HL-60 (cell line): ENCODE data around the gene VASN.
"Not testable (repeated sequence)": the region's sequence is repeated elsewhere in the genome, so short reads cannot be mapped to it uniquely, and the experiment has no call there.

Experiments
- DNase-seq, 2 experiments: peaks; one replicate each; pipeline ENCODE4 v3.0.0-alpha.2; 2010 to 2020; ENCODE audit warnings: low read depth in 1 of 2, low spot score in 1 of 2
- H3K27ac ChIP-seq: fragments of 250-450 bp; sonication (Bioruptor Pico); replicated peaks from 2 replicates; pipeline ENCODE4 v1.5.1; 2020; ENCODE audit warnings: mild to moderate bottlenecking, moderate library complexity
- H3K27me3 ChIP-seq: fragments of 250-450 bp; sonication (Bioruptor Pico); 2 replicates; pipeline ENCODE4 v1.5.1; 2021; ENCODE audit warnings: mild to moderate bottlenecking, moderate library complexity; ENCODE audit not compliant: insufficient read depth, poor library complexity, severe bottlenecking
- H3K4me3 ChIP-seq: replicated peaks from 2 replicates; pipeline ENCODE4 v1.5.1; 2011; ENCODE audit warnings: mild to moderate bottlenecking, control low read depth, low read length; ENCODE audit not compliant: insufficient read depth
- CTCF ChIP-seq: IDR thresholded peaks from one replicate; pipeline ENCODE4 v1.5.1; 2011; ENCODE audit warnings: low read length, control low read depth, inconsistent platforms; ENCODE audit not compliant: insufficient read depth
- GABPA ChIP-seq: IDR thresholded peaks from 2 replicates; pipeline ENCODE4 v1.6.1; 2012; ENCODE audit warnings: low read depth
- POLR2AphosphoS5 ChIP-seq: IDR thresholded peaks from 2 replicates; pipeline ENCODE4 v1.6.1; 2012; ENCODE audit warnings: low read depth
- REST ChIP-seq: IDR thresholded peaks from 2 replicates; pipeline ENCODE4 v1.6.1; 2012; ENCODE audit warnings: low read depth; ENCODE audit not compliant: insufficient replicate concordance
- SPI1 ChIP-seq: IDR thresholded peaks from 2 replicates; pipeline ENCODE4 v1.6.1; 2012; ENCODE audit warnings: low read depth, mild to moderate bottlenecking, borderline replicate concordance

Gene VASN

DNA sequence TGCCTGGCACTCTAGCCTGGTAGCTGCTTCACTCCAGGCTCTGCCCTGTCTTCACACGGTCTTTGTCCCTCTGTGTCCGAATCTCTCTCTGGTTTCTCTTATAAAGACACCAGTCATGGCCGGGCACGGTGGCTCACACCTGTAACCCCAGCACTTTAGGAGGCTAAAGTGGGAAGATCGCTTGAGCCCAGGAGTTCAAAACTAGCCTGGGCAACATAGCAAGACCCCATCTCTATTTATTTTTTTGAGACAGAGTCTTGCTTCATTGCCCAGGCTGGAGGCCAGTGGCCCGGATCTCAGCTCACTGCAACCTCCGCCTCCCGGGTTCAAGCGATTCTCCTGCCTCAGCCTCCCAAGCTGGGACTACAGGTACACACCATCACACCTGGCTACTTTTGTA is 37.9 kb upstream of the VASN start:
- H3K4me3 ChIP-seq, DNase-seq, H3K27ac ChIP-seq, H3K27me3 ChIP-seq: not testable (repeated sequence)

- Histone ChIP-seq H3K4me3 (no peak overlapping the region), H3K27me3 (peaks cover 3% of the 10 kb centered on the region), H3K27ac (no peak overlapping the region)
- TF ChIP-seq SPI1: no peak
- no peak for TF ChIP-seq REST
- no peak for TF ChIP-seq POLR2AphosphoS5
- TF ChIP-seq GABPA: no peak
- TF ChIP-seq CTCF: no peak
- no peak for DNase-seq
Measured at GRCh38 chr16:4334724-4335495, 36.7 kb upstream of the VASN start.

DNA sequence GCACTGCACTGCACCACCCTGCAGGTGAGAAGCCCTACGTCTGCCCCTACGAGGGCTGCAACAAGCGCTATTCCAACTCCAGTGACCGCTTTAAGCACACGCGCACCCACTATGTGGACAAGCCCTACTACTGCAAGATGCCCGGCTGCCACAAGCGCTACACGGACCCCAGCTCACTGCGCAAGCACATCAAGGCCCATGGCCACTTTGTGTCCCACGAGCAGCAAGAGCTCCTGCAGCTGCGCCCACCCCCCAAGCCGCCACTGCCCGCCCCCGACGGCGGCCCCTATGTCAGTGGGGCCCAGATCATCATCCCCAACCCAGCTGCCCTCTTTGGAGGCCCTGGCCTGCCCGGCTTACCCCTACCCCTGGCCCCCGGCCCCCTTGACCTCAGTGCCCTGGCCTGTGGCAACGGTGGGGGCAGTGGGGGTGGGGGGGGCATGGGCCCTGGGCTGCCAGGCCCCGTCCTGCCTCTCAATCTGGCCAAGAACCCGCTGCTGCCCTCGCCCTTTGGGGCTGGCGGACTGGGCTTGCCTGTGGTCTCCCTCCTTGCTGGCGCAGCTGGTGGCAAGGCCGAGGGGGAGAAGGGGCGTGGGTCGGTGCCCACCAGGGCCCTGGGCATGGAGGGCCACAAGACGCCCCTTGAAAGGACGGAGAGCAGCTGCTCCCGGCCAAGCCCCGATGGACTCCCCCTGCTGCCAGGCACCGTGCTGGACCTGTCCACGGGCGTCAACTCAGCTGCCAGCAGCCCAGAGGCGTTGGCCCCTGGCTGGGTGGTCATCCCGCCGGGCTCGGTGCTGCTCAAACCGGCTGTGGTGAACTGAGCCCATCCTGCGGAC is 34.7 kb upstream of the VASN start:
- no peak overlapping the region for H3K4me3 ChIP-seq
- DNase-seq: no peak
- no peak overlapping the region for H3K27ac ChIP-seq
- H3K27me3 ChIP-seq: peaks cover 3% of the 10 kb centered on the region
- no peak for TF ChIP-seq CTCF
- TF ChIP-seq REST: no peak
- TF ChIP-seq SPI1: no peak
- no peak for TF ChIP-seq POLR2AphosphoS5
- no peak for TF ChIP-seq GABPA

DNA sequence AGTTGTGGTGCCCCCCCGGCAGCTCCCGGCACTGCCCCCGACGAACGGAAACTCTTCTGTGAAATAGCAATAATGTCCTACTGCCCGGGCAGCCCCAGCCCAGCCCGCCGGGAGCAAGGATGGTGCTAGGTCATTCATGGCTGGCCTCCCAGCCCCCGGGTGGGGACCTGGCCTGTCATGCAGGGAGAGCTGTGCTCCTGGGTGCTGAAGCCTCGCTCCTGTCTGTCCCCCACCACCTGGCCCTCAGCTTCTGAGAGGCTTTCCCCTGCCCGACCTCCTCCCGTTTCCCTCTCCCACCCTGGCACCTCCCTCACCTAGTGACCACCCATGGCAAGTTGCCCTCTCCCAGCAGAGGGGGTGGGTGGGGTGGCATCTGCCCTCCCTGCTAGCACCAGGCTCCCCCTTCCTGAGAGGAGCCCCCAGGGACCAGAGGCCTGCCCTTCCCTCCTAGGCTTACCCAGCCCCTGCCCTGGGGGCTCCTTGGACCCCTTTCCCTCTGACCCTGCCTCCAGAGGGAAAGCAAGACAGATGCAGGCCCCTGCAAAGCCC is 34.0 kb upstream of the VASN start:
- H3K27me3 ChIP-seq: peaks cover 3% of the 10 kb centered on the region
- H3K4me3 ChIP-seq: no peak overlapping the region
- TF ChIP-seq CTCF (no peak), REST (no peak), SPI1 (no peak), GABPA (no peak), POLR2AphosphoS5 (no peak; the same call in 1 of the 2 replicates)
- no peak for DNase-seq
- H3K27ac ChIP-seq: no peak overlapping the region
